SIG-M5 treated with dmso at 0.1 percent for 504 hours (cell line): ENCODE results near the gene GMPR.
"Not testable (repeated sequence)": the region's sequence is repeated elsewhere in the genome, so short reads cannot be mapped to it uniquely, and the experiment has no call there.

ENCODE experiments used
- DNase-seq: peaks from one replicate; lab custom pipeline; 2025; ENCODE audit not compliant: unreplicated experiment; lab: John Stamatoyannopoulos, UW

The GMPR gene

DNA sequence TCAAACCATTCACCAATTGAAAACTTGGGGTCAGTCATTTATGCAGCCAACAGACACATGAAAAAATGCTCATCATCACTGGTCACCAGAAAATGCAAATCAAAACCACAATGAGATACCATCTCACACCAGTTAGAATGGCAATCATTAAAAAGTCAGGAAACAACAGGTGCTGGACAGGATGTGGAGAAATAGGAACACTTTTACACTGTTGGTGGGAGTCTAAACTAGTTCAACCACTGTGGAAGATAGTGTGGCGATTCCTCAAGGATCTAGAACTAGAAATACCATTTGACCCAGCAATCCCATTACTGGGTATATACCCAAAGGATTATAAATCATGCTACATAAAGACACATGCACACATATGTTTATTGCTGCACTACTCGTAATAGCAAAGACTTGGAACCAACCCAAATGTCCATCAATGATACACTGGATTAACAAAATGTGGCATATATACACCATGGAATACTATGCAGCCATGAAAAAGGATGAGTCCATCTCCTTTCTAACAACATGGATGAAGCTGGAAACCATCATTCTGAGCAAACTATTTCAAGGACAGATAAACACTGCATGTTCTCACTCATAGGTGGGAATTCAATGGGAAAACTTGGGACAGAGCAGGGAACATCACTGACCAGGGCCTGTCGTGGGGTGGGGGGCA lies 13.2 kb upstream of the GMPR start:
- DNase-seq: not testable (repeated sequence)

GRCh38 chr6:16226117-16227047 lies 12.0 kb upstream of the GMPR start:
- DNase-seq: not testable (repeated sequence)

- no peak for DNase-seq
Measured at GRCh38 chr6:16227048-16227562, 11.3 kb upstream of the GMPR start.

DNA sequence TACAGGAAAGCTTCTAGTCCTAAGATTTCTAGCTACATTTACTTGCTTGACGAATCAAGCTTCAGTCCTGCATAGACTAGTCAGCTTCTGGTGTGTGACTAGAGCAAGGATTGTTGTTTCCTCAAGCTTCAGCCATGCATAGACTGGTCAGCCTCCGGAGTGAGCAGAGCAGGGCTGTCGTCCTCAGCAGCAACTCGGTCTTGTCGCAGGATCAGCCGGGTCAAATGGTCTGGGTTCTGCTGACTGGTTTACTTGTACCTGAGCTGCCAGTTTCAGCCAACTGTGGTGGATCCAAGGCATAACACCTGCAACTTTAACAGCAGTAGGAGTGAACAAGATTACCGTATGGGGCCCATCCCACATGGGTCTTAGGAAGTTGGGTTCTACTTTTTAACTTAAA lies 10.8 kb upstream of the GMPR start:
- no peak for DNase-seq

DNA sequence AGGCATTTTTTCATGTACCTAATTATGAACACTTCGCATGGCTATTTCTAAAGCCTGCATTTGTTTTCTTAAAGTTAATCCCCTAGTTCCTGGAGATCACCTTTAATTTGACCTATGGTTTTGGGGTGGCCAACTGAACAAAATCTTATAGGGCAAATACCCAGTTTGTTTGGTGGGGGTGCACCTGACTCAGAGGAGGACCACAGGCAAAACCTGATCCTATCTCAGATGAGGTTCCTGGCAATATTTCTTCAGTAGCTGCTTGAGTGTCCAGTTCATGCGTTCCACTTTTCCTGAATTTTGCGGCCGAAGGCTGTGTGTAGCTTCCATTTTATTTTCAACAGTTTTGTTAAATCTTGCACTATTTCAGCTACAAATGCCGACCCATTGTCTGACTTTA lies 10.3 kb upstream of the GMPR start:
- no peak for DNase-seq

DNA sequence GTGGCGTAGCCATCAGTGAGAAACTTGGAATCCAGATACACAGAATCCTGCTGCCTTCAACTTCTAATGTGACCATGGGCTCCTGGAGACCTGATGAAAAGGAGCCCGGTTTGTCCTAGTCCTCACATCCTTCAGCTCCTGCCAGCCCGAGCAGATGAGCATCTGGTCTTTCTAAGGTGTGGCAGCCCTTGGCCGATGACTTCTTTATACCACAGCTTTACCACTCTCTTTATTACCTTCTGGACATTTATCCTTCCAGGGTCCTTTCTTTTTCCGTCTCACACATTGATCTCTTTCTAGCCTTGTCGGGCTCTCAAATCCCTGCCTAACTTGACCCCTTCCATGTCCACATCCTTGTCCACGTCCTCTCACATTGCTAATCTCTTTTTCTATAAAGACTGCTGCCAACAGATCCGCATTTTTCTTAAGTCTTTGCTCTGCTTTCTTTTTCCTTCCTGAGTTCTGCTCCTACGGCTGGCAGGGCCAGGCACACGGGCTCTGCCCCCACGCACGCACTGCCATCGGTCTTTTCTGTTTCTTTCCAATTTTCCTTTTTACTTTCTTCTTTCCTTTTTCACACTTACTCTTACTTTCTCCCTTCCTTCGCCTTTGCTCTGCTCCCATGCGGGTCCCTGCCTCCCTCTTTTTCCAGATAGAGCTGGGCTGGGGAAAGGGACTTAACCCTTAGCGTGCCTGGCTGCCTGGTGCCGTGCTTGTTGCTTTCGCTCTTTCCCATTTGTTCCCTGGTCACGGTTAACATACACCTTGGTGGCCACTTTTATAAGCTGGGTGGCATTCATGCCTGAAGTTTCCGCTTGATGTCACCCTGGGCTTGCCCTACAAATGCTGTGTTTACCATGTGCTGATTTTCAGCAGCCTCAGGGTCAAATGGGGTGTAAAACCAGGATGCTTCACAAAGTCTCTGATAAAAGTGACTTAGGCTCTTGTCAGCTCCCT lies 9.4 kb upstream of the GMPR start:
- no peak for DNase-seq

GRCh38 chr6:16229700-16230099 lies 8.7 kb upstream of the GMPR start:
- DNase-seq: no peak

DNA sequence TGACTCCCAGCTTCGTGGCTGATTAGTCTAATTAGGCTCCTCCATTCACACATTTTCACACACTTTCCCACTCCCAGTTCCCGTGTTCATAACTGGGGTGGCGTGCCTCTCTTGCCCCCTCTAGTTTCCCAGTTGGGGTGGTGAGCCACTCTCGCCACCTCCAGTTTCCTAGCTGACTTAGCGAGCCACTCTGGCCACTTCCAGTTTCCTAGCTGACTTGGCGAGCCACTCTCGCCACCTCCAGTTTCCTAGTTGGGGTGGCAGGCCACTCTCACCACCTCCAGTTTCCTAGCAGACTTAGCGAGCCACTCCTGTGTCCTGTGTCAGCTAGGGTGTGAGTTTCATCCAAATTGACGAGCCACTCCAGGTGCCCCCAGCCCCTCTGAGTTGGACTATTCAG lies 7.4 kb upstream of the GMPR start:
- no peak for DNase-seq

GRCh38 chr6:16232086-16232485 lies 6.3 kb upstream of the GMPR start:
- no peak for DNase-seq

GRCh38 chr6:16236009-16236501 lies 2.3 kb upstream of the GMPR start:
- no peak for DNase-seq

- DNase-seq: peak; percentile 59
Measured at GRCh38 chr6:16236631-16237199, 1.7 kb upstream of the GMPR start.

DNA sequence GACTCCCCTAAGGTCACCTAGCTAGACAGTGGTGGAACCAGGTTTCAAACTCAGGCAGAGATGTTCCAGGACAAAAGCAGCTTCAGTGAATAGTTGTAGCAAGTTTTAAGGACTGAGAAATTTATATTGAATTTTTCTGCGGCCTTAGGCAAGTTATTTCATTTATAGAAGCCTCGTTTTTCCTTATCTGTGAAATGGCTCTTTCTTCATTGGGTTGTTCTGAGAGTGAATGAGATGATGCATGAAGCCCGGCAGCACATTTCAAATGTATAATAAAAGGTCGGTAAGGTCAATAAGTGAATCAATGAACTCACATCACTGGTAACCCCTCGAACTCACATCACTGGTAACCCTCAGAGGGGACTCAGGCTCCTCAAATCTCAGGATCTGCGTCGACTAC lies 1.1 kb upstream of the GMPR start:
- no peak for DNase-seq

- DNase-seq: peak; percentile 27
Measured at GRCh38 chr6:16238963-16239797, 793 bp downstream of the GMPR start.

GRCh38 chr6:16239798-16240123 lies 1.4 kb downstream of the GMPR start:
- no peak for DNase-seq

DNA sequence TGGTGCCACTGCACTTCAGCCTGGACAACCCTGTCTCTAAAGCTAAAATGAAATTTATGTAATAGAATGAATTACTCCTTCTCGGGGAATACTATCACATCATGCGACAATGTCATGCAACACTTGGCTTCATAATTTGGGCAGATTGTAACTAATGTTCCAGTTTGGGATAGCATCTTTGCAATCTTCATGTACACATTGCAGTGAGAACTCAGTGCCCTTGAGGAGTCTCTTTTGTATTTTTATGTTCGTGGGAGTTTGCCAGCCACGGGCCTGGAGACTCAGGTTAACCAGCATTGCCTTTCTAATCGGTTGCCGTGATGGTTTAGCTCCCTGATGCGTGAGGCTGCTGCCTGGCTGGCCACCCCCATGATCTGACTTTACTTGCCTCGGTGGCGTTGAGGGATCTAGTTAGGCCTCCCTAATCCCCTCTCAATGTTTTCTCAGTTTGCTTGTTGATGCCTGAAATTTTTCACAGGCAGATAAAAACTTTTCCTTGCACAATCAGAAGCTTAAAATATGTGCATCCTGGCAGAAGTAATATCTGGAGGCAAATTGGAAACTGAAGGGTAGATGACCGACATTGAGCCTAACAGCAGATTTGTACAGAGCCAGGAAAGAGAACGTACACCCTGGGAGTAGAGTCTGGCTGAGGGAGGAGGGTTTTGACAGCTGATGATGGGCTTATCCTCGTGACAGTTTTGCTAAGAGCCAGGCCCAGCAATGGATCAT lies 2.4 kb downstream of the GMPR start:
- no peak for DNase-seq

DNA sequence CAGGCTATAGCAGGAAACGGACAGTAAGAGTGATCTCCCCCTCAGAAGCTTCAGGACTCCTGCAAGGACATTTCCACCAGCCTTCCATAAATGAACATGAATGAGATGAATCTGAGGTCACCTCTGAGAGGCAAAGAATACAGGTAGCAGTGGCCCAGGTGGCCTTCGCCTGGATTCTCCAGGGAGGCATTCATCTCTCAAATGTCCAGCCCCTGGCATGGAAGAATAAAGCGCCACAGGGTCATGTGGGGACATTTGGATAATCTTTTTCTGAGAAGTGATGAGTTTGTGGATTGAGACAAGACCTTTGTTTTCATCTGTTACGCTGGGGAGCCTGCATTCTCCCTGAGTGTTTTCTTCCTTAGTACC lies 2.9 kb downstream of the GMPR start:
- DNase-seq: no peak

- no peak for DNase-seq
Measured at GRCh38 chr6:16243055-16243454, 4.7 kb downstream of the GMPR start.

GRCh38 chr6:16243664-16244063 lies 5.3 kb downstream of the GMPR start:
- no peak for DNase-seq

GRCh38 chr6:16244446-16244845 lies 6.1 kb downstream of the GMPR start:
- DNase-seq: no peak
